ENCODE data around the gene CEMIP. TPM values are rescaled to one million over a fixed set of nuclear protein-coding genes. Genes with fewer than 3 reads are reported as not detected.

CEMIP gene
- total RNA-seq, 1 donor from 2014 or later: 0.83 TPM

DNA sequence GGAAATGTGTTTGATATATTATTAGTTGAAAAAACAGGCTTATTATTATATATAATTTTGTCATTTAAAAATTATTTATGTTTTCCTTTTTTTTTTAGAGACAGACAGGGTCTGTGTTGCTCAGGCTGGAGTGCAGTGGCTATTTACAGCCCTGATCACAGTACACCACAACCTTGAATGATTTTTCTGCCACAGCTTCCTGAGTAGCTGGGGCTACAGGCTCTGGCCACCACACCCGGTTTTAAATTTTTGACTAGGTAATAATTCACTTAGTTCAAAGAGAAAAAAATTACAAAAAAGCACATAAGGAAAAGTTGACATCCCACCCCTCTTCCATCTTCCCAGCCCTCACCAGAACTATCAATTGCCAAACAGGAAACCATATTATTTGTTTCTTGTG, 4.7 kb upstream of the CEMIP start:
- H3K9me3 Mint-ChIP-seq: no peaks in the 10 kb centered on the region
- no peak for TF ChIP-seq CTCF (IDR thresholded peaks at IDR 0.05; ENCODE audit: unreplicated experiment)
- peaks cover 8% of the 10 kb centered on the region for H3K4me1 Mint-ChIP-seq
- no peak for DNase-seq (ENCODE audit: low spot score in 2 of 2, unreplicated experiment in 2 of 2)
- H3K36me3 Mint-ChIP-seq: no peaks in the 10 kb centered on the region
- peaks cover 23% of the 10 kb centered on the region for H3K27me3 Mint-ChIP-seq (ENCODE audit: low read depth)
- no peak overlapping the region for H3K4me3 Mint-ChIP-seq
- H3K27ac Mint-ChIP-seq: no peak overlapping the region

DNA sequence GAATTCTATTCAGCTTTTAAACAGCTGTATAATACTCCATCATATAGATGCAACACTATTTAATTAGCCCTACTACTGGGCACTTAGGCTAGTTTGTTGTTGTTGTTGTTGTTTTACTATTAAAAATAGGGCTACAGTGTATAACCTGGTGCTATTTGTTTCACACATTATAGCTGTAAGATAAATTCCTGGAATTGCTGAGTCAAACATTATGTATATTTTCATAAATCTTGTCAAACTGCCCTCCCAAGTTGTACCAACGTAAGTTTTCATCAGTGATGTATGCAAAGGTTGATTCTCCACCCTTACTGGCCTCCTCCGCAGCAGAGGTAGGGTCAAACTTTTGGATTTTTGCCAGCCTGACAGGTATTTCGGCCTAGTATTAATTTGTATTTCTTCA, 3.8 kb upstream of the CEMIP start:
- Mint-ChIP-seq H3K27ac (no peak overlapping the region), H3K4me1 (peaks cover 17% of the 10 kb centered on the region), H3K36me3 (no peaks in the 10 kb centered on the region), H3K4me3 (no peak overlapping the region), H3K9me3 (no peaks in the 10 kb centered on the region), H3K27me3 (ENCODE audit: low read depth) (peaks cover 32% of the 10 kb centered on the region)
- no peak for DNase-seq (ENCODE audit: low spot score in 2 of 2, unreplicated experiment in 2 of 2)
- TF ChIP-seq CTCF (IDR thresholded peaks at IDR 0.05; ENCODE audit: unreplicated experiment): no peak

GRCh38 chr15:80776420-80777045, 2.6 kb upstream of the CEMIP start:
- Mint-ChIP-seq H3K9me3 (no peaks in the 10 kb centered on the region), H3K4me1 (peaks cover 19% of the 10 kb centered on the region), H3K27ac (no peak overlapping the region), H3K27me3 (ENCODE audit: low read depth) (peaks cover 44% of the 10 kb centered on the region), H3K36me3 (no peaks in the 10 kb centered on the region), H3K4me3 (no peak overlapping the region)
- peak; percentile 37 to 74 for DNase-seq (ENCODE audit: low spot score in 2 of 2, unreplicated experiment in 2 of 2)
- TF ChIP-seq CTCF (IDR thresholded peaks at IDR 0.05; ENCODE audit: unreplicated experiment): peak; percentile 80

DNA sequence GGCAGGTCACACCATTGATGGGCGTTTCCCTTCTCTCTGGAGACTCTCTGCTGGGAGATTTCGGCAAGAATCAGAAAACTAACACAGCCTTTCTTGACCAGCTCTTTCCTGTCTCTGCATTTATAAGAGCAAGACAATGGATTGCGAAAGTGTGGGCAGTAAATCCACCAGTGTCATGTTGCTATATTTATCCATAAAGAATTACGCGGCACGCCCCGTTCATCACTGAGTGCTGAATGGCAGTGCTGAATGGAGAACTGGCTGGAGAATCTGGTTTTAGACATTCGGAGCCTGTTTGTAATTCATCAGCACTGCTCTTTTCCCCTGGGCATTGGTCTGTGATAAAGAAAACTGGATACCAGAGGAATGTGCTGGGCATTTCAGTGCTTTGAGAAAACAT, 2.0 kb upstream of the CEMIP start:
- no peaks in the 10 kb centered on the region for H3K36me3 Mint-ChIP-seq
- no peak for DNase-seq (ENCODE audit: low spot score in 2 of 2, unreplicated experiment in 2 of 2)
- H3K27ac Mint-ChIP-seq: no peak overlapping the region
- no peak overlapping the region for H3K4me3 Mint-ChIP-seq
- peaks cover 19% of the 10 kb centered on the region for H3K4me1 Mint-ChIP-seq
- peaks cover 50% of the 10 kb centered on the region for H3K27me3 Mint-ChIP-seq (ENCODE audit: low read depth)
- TF ChIP-seq CTCF (IDR thresholded peaks at IDR 0.05; ENCODE audit: unreplicated experiment): no peak
- H3K9me3 Mint-ChIP-seq: no peaks in the 10 kb centered on the region

DNA sequence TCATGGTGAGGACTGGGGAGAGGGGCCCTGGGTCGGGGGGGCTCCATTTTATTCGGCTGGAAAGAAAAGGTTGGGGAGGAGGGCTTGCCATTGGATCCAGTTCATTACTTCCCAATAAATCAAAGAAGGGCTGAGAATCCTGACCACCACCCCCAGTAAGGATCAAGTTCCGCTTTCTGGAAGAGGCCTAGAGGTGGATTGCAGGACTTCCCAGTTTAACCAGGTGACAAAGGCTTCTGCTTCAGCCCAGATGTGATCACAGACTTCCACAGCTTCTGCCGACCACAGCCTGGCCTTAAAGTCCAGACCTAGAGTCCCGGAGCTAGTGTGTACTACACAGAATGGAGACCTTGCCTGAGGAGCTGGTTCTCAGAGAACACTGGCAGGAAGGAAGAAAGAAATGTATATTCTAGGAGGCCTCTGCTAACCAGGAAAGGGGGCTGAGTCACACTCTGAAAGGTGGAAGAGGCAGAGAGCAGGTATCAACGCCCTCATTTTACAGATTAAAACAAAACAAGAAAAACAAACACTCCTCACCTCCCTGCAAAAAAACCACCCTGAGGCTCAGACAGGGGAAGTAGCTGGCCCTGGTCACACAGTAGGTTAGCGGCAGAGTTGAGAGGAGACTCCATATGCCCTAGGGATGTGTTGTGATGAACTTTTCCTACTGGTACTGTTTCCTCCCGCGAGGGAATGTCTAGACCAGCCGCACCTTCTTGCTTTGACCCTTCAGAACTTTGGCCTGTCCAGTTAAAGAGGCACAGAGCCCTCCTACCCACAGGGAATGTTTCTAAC, 1.1 kb upstream of the CEMIP start:
- Mint-ChIP-seq H3K4me1 (peaks cover 19% of the 10 kb centered on the region), H3K36me3 (no peaks in the 10 kb centered on the region), H3K27ac (no peak overlapping the region), H3K4me3 (no peak overlapping the region), H3K9me3 (no peaks in the 10 kb centered on the region), H3K27me3 (ENCODE audit: low read depth) (peaks cover 58% of the 10 kb centered on the region)
- no peak for DNase-seq (ENCODE audit: low spot score in 2 of 2, unreplicated experiment in 2 of 2)
- no peak for TF ChIP-seq CTCF (IDR thresholded peaks at IDR 0.05; ENCODE audit: unreplicated experiment)
